Activated naive CD4-positive, alpha-beta T cell treated with anti-CD3 and anti-CD28 coated beads, Interleukin-2, amount 50 U/mL, for 16 hours (primary cell): ENCODE measurements around the gene OR2V2.

Experiments
- DNase-seq: peaks from one replicate; pipeline ENCODE4 v3.0.0-alpha.2; 2020

OR2V2 gene

GRCh38 chr5:181192337-181193046, 45.1 kb downstream of the OR2V2 start:
- DNase-seq = no peak

DNA sequence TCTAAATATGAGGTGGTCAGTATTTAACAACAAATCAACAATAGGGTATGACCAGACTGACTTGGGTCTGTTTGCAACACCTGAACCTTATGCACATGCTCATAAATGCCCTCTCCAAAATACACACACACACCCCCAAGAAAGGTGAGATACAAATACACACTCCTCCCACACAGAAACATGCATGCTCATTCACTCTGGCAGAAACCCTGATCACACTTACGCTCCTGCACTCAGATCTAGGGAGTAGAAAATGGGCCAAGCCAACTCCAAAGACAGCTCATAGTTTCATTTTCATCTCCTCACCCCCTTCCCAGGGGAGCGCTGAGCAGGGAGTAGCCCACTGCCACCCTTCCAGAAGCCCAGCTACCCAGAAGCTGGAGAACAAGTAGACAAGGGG, 46.3 kb downstream of the OR2V2 start:
- no peak for DNase-seq

- DNase-seq = no peak
Measured at GRCh38 chr5:181194489-181195248, 47.3 kb downstream of the OR2V2 start.

DNA sequence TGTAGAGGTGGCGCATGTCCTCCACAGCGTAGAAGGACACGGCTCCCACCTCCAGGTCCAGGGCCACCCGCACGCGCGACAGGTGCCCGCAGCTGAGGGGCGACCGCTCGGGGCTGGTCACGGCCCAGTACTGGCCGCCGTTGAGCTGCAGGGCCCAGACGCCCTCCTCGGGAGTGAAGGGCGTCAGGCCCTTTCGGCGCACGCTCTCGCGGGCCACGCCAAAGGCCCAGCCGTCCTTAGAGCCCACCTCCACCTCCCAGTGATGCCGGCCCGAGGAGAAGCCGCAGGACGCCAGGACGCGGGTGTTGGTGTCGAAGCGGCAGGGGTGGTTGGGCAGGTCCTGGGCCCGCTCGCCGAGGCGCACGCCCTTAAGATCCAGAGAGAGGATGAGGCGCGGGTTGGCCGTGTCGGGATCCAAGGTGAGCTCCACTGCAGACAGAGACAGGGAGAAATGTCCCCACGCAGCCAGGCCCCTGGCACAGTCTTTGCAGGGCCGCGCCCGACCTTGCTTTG, 47.9 kb downstream of the OR2V2 start:
- DNase-seq = no peak

DNA sequence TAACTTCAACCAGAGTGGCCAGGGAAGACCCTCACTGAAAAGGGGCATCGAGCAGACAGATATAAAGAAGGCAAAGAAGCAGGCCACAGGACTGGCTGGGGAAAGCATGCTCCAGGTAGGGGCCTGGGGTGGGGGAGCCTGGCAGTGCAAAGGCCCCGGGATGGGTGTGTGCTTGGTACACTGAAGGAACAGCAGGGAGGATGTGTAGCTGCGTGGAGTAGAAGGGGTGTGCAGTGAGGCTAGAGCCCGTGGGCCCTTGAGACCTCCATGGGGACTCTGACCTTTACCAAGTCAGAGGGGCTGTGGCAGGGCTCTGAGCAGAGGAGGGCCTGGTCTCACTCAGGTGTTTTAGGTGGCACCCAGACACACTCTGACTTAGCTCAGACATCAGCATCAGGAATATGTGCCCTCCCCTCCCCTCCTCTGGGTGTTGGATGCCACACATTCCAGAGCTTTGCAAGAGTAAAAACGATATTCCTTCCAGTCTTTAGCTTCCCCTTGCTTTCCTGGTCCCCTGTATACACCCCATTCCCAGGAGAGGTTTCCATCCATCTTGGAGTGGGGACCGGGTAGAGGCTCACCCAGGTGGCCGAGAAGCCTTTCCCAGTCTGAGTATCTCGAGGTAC, 50.1 kb downstream of the OR2V2 start:
- DNase-seq = no peak

DNA sequence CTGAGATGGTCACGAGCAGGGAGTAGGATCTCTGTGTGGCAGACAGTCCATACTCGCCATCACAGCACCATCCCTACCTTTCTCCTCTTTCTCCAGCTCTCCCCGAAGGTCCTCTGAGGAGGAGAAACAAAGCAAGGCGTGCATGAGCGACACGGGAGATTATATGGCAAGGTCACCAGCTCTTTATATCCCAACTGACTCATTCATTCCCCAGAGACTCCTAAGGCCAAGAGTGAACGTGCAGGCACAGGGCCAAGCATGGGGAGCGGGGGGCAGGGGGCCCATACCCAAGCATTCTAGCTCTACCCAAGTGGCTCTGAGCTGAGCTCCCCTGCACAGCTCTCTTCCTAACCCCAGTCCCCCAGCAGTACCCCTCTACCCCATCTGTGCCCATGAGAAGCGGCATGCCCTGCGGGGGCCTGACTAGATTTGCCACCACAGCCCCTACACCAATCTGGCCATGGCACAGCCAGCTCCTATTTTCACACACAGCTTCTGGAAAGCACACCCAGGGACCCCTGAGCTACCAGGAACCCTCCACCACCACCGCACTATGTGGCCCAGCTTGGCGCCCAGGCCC, 50.8 kb downstream of the OR2V2 start:
- DNase-seq = no peak

- no peak for DNase-seq
Measured at GRCh38 chr5:181198905-181199519, 51.6 kb downstream of the OR2V2 start.

DNA sequence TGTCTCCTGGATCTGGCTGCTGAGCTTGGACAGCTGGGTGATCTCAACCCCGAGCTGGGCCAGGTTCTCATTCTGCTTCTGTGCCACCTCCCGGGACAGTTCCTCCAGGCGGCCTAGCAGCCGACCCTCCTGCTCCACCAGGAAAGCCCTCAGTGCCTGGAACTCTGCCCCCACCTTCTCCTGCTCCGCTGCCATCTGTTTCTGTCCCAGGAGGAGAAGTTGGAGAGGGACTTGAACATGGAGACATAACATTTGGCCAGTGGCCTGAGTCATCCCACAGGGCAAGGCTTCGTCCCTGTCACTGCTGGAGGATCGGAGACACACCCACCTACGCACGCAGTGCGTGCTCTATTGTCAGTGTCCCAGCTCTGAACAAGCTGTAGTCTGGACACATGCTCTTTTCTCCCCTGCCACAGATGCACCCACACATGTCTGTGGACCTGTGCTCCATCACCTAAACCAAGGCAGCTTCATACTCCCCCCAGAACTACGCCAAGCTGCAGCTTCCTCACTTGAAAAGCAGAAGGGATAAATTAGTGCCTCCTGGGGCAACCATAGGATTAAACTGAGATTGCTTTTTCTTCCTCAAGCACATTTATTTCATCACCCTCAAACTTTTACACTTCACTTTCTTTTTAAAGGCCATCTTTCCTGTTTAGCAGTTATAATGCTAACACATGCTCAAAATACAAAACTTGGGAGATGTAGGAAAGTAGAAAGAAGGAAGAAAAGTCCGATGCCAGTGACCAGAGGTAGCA, 52.7 kb downstream of the OR2V2 start:
- no peak for DNase-seq

- no peak for DNase-seq
Measured at GRCh38 chr5:181200816-181201215, 53.4 kb downstream of the OR2V2 start.

GRCh38 chr5:181203093-181203711, 55.8 kb downstream of the OR2V2 start:
- DNase-seq = no peak

GRCh38 chr5:181203777-181204112, 56.4 kb downstream of the OR2V2 start:
- no peak for DNase-seq

GRCh38 chr5:181204113-181204825, 56.9 kb downstream of the OR2V2 start:
- no peak for DNase-seq

DNA sequence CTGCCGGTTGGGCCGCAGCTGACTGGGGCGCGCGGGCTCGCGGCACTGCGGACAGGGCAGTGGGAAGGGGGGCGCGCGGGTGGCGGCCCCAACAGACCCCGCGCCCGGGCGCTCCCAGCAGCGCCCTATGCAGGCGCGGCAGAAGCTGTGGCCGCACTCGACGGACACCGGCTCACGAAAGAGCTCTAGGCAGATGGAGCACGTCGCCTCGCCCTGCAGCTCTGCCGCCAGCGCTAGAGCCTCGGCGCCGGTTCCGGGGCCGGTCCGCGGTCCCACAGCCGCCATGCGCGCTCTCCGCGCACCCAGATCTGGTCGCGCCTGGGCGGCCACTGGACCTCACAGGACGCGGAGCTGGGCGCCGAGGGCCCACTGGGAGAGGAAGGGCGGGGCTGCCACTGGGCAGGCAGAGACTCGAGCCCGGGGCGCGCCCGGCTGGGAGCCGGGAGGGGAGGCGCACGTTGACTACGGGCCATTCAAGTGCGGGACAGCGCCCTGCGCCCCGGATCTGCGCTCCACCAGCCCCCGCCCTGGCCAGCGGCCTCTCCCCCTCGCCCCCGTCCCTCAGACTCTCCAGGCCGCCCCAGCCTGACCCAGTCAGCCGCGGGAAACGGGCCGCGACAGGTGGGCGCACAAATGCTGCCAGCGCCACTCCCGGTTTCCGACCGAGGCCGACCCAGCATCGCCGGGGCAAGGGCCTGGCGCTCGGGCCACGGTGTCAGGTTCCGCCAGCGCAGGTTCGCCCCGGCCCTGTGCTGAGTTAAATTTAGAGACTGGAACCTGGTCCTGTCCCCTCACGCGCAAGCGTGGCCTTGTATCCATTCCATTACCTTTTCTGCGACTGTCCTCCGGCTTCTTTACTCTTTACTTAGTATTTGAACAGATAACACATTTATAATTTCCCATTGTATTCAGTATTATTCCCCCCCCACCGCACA, 57.7 kb downstream of the OR2V2 start, which contains the start of gene TRIM7:
TRIM7 (minus strand) TSS at position 371 of the 935 bp plus-strand sequence; CDS start at position 285, 86 bp downstream.
- no peak for DNase-seq

DNA sequence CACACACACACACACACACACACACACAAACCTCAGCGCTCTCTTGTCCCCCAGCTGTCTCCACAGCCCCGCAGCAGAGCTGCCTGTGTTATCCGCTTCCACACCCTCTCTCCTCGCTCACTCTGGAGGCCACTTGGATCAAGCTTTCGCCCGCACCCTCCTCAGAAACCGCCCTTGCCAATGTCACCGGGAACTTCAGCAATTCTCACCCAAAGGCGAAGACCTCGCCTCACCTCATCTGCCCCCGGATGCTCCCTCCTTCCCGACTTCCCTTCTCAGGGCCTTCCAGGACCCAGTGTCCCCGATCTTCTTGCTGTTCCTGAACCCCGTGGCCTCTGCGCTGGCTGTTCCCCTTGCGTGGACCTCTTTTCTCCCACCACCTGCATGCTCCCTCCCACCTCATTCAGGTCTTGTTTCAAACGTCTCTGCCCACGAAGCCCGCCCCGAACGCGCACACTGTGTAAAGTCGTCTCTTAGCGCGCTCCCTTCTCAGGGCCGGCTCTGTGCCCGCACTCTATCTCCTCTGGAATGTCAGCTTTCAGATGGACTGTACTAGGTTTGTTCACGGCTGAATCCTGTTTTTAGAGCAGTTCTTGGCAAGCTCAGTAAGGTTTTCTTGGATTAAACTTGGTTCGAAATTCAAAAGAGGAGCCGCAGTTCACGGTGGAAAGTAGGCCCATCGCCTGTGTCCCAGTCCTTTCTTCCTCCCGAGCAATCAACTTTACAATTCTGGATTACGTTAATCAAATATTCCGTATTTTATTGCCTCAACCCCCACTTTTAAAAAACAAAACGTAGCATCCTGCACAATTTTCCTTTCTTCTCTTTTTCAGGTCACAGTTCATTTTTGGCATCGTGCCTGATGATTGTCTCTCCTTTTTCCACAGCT, 58.6 kb downstream of the OR2V2 start:
- DNase-seq = peak; percentile 53

DNA sequence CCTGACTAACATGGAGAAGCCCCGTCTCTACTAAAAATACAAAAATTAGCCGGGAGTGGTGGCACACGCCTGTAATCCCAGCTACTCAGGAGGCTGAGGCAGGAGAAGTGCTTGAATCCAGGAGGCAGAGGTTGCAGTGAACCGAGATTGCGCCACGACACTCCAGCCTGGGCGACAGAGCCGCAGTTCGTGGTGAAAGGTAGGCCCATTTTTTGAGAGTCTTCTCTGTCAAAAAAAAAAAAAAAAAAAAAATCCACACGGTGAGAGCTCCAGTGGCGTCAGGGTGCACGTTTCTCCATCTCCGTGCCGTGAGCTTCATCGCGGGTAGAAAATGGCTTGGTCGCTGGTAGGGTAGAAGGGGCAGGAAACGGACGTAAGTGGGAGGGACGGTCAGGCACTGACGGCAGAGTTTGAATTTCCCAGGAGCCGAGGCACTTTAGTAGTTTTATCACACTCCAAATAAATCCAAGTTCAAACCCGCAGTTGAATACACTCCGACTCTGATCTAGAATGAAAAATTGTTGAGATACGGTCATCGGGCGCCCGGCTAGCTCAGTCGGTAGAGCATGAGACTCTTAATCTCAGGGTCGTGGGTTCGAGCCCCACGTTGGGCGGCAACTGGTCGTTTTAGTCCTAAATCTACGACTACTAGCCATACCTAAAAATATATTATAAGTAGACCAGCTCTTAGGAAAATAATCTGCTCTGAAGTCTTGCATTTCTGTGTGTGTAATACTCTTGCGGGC, 60.0 kb downstream of the OR2V2 start:
- DNase-seq = peak; percentile 82

DNA sequence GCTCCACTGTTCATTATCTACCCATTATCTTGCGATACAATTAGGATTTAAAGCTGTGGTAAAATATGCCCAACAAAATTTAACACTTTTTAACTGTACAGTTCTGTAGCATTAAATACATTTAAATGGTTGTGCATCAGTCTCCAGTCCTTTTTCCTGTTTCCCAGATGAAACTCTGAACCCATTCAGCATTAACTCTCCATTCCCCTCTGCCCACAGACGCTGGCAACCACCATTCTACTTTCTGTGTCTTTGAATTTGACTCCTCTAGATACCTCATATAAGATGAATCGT, 60.5 kb downstream of the OR2V2 start:
- DNase-seq = no peak
